ENCODE data around the gene UGT3A2. TPM values are rescaled to one million over a fixed set of nuclear protein-coding genes. Genes with fewer than 3 reads are reported as not detected.
"Not testable (repeated sequence)": the region's sequence is repeated elsewhere in the genome, so short reads cannot be mapped to it uniquely, and the experiment has no call there.

The UGT3A2 gene
- total RNA-seq, 2 experiments from 2014 or later = 0.15 to 0.18 TPM

DNA sequence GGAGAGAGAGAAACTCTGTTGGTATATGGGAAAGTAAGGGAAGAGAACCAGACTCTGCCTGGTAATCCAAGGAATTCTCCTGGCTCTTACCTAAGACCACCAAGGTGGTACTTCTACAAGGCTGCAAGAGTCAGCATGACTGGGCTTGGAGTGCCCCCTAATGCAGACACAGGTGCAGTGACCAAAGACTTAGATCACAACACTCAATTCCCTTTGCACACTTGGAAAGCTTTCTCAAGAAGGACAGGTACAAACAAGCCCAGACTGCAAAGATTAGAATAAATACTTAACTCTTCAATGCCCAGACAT is 25.2 kb downstream of the UGT3A2 start:
- Mint-ChIP-seq H3K27me3 (peaks cover 16% of the 10 kb centered on the region), H3K4me1 (no peaks in the 10 kb centered on the region), H3K9me3 (no peaks in the 10 kb centered on the region), H3K4me3 (no peak overlapping the region), H3K36me3 (ENCODE audit: low read depth) (no peaks in the 10 kb centered on the region), H3K27ac (no peak overlapping the region)
- ChIA-PET CTCF (no interaction called here), POLR2A (no interaction called here)
- no peak for DNase-seq

DNA sequence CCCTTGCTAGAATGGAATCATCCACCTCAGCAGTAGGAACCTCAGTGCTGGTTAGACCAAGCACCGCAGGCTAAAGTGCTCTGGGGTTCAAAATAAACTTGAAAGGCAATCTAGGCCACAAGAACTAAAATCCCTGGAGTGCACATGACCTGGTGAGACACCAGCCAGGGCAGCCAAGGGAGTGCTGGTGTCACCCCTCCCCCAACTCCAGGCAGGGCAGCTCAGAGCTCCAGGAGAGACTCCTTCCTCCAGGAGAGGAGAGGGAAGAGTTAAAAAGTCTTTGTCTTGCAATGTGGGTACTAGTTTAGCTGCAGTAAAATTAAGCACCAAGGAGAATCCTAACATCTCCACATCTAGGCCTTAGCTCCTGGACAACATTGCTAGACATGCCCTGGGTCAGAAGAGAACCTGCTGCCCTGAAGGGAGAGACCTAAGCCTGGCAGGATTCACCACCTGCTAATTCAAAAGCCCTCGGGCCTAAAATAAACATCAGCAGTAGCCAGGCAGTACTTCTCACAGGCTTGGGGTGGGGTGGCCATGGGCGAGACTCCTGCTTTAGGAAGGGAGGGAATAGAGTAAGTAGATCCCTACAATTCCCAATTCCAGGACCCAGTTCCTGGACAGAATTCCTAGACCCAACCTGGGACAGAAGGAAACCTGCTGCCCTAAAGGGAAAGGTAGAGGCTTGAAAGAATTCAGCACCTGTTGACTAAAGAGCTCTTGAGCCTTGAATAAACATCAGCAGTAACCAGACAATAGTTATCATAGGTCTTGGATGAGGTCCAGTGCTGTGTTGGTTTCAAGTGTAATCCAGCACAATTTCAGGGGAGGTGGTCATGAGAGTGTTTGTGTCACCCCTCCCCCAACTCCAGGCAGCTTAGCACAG is 25.8 kb downstream of the UGT3A2 start:
- Mint-ChIP-seq H3K27ac (no peak overlapping the region), H3K36me3 (ENCODE audit: low read depth) (no peaks in the 10 kb centered on the region), H3K4me1 (no peaks in the 10 kb centered on the region), H3K4me3 (no peak overlapping the region), H3K27me3 (peaks cover 16% of the 10 kb centered on the region), H3K9me3 (no peaks in the 10 kb centered on the region)
- CTCF ChIA-PET = no interaction called here
- no peak for DNase-seq
- POLR2A ChIA-PET = no interaction called here

DNA sequence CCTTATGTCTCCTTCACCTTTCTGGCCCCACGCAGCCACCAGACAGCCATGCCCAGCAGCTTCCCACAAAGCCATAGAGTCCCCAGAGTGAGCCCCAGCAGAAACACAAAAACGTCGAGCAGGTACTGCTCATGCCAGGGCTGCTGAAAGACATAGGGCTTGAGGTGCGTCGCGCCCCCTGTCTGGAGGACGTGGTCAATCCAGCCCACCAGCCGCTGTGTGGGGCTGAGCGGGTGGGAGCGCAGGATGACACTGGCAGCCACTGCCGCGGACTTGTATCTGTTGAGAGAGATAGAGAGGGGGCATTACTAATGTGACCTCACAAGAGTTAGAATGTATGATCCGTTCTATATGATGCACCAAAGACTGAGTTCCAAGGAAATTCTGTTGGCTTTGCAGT is 31.0 kb downstream of the UGT3A2 start:
- peaks cover 3% of the 10 kb centered on the region for H3K27me3 Mint-ChIP-seq
- H3K27ac Mint-ChIP-seq = no peak overlapping the region
- no peaks in the 10 kb centered on the region for H3K9me3 Mint-ChIP-seq
- CTCF ChIA-PET = no interaction called here
- no peak overlapping the region for H3K4me3 Mint-ChIP-seq
- POLR2A ChIA-PET = no interaction called here
- DNase-seq = no peak
- no peaks in the 10 kb centered on the region for H3K4me1 Mint-ChIP-seq
- H3K36me3 Mint-ChIP-seq (ENCODE audit: low read depth) = no peaks in the 10 kb centered on the region

DNA sequence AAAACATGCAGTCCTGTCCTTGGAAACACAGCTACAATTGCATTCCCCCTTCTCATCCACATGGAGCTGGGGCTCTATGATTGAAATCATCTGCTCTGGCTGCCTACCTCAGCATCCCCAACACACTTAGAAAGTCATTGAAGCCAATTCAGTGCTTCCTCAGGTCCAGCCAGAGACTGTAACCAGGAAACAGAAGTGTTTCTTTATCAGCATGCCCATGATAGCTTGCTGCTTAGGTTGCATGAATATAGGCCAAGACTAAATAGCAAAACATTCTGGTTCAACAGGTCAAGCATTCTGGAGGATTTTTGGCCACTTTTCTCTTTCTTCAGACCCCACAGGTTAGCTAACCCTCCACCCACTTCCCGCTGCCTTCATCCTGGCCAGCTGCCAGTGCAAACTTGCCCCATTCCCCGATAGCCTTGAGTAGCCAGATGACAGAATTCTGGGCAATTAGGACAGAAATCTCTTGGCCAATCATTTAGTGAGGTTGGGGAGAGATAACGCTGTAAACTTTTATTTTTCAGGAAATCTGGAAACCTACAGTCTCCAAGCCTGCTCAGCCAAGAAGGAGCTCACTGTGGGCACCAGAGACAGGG is 32.0 kb downstream of the UGT3A2 start:
- CTCF ChIA-PET; H3K27ac Mint-ChIP-seq; POLR2A ChIA-PET; H3K4me1 Mint-ChIP-seq; H3K4me3 Mint-ChIP-seq; DNase-seq; H3K36me3 Mint-ChIP-seq (ENCODE audit: low read depth); H3K27me3 Mint-ChIP-seq; H3K9me3 Mint-ChIP-seq: not testable (repeated sequence)

DNA sequence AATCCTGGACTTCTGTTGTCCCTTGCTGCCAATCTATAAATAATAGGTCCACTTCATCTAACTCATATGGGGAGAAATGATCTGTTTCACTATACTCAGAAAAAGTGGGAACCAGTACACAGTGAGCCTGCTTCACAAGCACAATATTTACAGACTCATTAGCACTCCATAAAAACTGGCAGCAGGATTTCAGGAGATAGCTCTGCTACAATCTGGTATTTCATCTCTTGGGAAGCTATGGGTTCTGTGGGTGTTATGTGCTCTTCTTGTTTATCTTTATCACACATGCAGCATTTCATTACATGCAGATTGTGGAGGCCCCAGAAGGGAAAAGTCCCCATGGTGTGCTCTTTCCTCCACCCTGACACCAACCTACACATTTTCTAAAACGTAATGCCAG is 33.2 kb downstream of the UGT3A2 start:
- H3K27me3 Mint-ChIP-seq = peaks cover 3% of the 10 kb centered on the region
- no peaks in the 10 kb centered on the region for H3K9me3 Mint-ChIP-seq
- H3K4me3 Mint-ChIP-seq = no peak overlapping the region
- H3K4me1 Mint-ChIP-seq = no peaks in the 10 kb centered on the region
- CTCF ChIA-PET = no interaction called here
- POLR2A ChIA-PET = no interaction called here
- H3K27ac Mint-ChIP-seq = no peak overlapping the region
- DNase-seq = no peak
- H3K36me3 Mint-ChIP-seq (ENCODE audit: low read depth) = no peaks in the 10 kb centered on the region

DNA sequence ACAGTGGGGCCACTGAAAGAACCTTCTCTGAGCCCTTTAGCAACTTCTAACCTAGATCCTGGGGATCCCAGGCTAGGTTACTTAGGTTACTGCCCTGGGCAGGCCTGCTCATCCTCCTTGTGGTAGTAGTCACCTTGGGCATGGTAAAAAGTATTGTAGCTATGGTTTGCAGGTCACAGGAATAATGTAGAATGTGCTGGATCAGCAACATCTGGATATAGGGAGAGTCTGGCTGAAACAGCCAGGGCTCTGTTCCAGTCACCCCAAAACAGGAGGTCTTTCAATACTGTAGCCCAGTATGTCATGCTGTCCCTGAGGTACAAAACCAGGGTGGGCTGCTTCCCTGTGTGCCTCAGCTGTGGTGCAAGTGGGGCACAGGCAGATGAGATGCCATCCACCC is 33.6 kb downstream of the UGT3A2 start:
- Mint-ChIP-seq H3K4me3 (no peak overlapping the region), H3K4me1 (no peaks in the 10 kb centered on the region)

DNA sequence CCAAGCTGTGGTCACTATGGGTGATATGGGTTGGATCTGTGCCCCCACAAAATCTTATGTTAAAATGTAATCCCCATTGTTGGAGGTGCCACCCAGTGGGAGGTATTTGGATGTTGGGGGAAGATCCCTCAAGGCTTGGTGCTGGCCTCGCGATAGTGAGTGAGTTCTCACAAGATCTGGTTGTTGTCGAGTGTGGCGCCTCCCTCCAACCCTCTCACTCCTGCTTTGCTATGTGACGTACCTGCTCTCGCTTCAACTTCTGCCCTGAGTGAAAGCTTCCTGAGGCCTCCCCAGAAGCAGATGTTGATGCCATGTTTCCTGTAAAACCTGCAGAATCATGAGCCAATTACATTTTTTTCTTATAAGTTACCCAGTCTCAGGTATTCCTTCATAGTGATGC is 35.5 kb downstream of the UGT3A2 start:
- Mint-ChIP-seq H3K36me3 (ENCODE audit: low read depth) (no peaks in the 10 kb centered on the region), H3K9me3 (no peaks in the 10 kb centered on the region), H3K27me3 (peaks cover 2% of the 10 kb centered on the region), H3K4me1 (no peaks in the 10 kb centered on the region), H3K4me3 (no peak overlapping the region), H3K27ac (no peak overlapping the region)
- DNase-seq = no peak
- ChIA-PET POLR2A (no interaction called here), CTCF (no interaction called here)

More for the DNA sequence above, 33.6 kb downstream of the UGT3A2 start:
- H3K9me3 Mint-ChIP-seq = no peaks in the 10 kb centered on the region
- no peak for DNase-seq
- ChIA-PET POLR2A (no interaction called here), CTCF (no interaction called here)
- no peaks in the 10 kb centered on the region for H3K36me3 Mint-ChIP-seq (ENCODE audit: low read depth)
- H3K27ac Mint-ChIP-seq = no peak overlapping the region
- no peaks in the 10 kb centered on the region for H3K27me3 Mint-ChIP-seq

DNA sequence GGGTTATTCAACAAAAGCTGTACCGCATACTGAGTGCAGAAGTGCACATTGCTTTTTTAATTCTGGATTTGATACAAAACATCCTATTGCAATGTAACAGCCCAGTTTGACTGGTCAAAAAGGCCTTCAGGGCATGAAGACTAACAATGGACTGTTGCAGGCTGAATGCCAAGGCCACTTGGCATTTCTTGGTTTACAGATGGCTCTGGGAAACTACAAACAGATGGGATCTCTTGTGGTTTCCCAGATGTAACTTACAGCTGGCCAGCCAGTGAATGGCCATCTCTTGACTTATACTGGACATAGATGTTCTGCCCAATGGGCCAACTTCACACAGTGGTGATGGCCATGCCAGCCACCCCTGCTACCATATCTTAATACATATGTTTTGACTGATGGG is 36.8 kb downstream of the UGT3A2 start:
- Mint-ChIP-seq H3K4me1 (no peaks in the 10 kb centered on the region), H3K9me3 (no peaks in the 10 kb centered on the region), H3K4me3 (no peak overlapping the region), H3K27me3 (peaks cover 2% of the 10 kb centered on the region), H3K27ac (no peak overlapping the region), H3K36me3 (ENCODE audit: low read depth) (no peaks in the 10 kb centered on the region)
- CTCF ChIA-PET = no interaction called here
- no peak for DNase-seq
- POLR2A ChIA-PET = no interaction called here

DNA sequence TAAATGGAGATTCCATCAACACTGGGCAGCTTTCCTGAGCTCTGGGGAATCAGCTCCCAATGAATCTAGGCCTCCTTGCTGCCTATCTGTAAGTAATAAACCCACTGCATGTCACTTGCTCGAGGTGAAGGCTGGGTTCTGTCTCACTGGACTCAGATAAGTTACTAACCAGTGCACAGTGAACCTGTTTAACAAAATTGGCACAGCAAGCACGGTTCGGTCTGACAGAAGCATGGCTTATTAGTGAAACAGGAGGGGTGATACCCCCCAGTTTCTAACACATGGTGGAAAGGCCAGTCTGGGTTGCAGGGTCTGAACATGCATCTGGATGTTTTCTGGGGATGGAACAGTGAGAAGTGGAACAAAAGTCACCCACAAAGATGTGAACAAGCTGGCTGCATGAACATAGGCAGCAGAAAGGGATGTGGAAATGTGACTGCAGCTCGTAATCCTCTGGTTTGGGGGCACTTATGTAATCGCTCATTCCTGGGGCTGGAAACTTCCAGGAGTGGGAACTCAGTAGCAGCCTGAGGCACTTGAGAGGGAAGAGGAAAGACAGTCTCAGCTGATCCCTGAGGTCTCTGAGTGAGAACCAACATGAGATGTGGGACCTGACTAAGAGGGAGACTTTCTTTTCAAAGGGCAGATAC is 37.7 kb downstream of the UGT3A2 start:
- CTCF ChIA-PET = no interaction called here
- no peak for DNase-seq
- no peaks in the 10 kb centered on the region for H3K9me3 Mint-ChIP-seq
- POLR2A ChIA-PET = no interaction called here
- no peak overlapping the region for H3K4me3 Mint-ChIP-seq
- no peaks in the 10 kb centered on the region for H3K4me1 Mint-ChIP-seq
- peaks cover 2% of the 10 kb centered on the region for H3K27me3 Mint-ChIP-seq
- no peaks in the 10 kb centered on the region for H3K36me3 Mint-ChIP-seq (ENCODE audit: low read depth)
- no peak overlapping the region for H3K27ac Mint-ChIP-seq

DNA sequence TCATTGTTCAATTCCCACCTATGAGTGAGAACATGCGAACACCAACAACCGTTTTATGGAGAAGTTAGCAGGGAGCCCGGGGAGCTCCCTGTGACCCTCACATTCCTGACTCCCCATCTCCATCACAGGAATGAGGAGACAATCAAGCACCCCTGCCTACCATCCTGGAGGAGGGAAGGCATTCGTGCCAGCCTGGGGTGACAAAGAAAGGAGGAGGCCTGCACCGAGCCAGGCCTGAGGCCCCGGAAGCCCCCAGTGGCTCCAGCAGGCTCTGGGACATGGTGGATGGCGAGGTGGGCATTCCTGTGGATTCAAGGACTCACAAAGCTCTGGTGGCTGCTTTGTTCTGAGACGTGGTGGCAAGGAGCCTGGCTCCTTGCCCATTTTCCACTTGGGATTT is 39.0 kb downstream of the UGT3A2 start:
- H3K27ac Mint-ChIP-seq = no peak overlapping the region
- no peaks in the 10 kb centered on the region for H3K4me1 Mint-ChIP-seq
- no peak for DNase-seq
- POLR2A ChIA-PET = no interaction called here
- no peaks in the 10 kb centered on the region for H3K36me3 Mint-ChIP-seq (ENCODE audit: low read depth)
- H3K4me3 Mint-ChIP-seq = no peak overlapping the region
- CTCF ChIA-PET = no interaction called here
- H3K9me3 Mint-ChIP-seq = no peaks in the 10 kb centered on the region
- H3K27me3 Mint-ChIP-seq = peaks cover 3% of the 10 kb centered on the region

DNA sequence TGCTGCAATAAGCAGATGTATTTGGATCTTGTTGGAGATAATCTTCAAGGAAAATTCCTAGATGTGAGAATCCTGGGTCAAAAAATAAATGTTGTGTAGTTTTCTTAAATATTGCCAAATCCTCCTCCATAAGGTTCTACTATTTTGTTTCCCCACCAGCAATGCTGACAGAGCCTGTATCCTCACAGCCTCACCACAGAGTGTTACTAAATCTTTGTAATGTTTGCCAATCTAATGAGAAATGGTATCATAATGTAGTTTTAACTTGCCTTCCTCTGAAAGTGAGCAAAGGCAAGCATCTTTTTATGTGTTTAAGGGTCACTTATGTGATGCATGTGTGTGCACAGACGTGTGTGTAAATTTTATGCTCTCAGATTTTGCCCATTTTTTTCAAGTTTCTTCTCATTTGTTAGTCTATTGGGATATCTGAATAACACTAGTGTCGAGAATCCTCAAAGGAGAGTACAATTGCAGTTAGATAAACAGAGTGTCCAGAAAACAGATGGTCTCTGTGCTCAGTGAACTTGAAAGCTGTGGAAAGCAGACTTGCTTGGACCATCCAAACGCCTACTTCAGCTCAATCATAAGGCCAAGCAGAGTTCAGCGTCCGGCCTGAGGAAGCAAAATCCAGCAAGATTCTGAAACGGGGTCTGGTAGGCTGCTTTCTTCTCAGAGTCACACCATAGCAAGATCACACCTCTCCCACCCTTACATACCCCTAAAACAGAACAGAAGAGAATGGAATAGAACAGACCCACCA is 39.8 kb downstream of the UGT3A2 start:
- H3K27me3 Mint-ChIP-seq = peaks cover 3% of the 10 kb centered on the region
- ChIA-PET POLR2A (no interaction called here), CTCF (no interaction called here)
- no peaks in the 10 kb centered on the region for H3K36me3 Mint-ChIP-seq (ENCODE audit: low read depth)
- no peak overlapping the region for H3K4me3 Mint-ChIP-seq
- H3K27ac Mint-ChIP-seq = no peak overlapping the region
- no peaks in the 10 kb centered on the region for H3K4me1 Mint-ChIP-seq
- no peak for DNase-seq
- no peaks in the 10 kb centered on the region for H3K9me3 Mint-ChIP-seq

DNA sequence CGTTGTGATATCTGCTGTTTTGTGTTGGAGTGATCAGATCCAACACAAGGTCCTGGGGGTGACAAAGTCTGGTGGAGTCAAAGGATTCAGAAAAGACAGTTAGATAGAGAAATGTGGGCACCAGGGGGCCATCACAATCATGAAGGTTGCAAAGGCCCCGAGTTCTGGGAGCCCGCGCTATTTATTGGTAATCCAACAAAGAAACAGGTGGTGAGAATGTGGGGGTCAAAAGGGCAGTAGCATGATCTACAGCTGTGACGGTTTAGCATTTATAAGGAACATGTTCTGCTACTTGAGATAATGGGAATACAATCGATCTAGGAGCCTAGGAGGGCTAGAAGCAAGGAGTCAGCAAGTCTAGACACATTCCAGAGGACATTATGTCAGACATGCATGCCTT is 44.4 kb downstream of the UGT3A2 start:
- H3K36me3 Mint-ChIP-seq (ENCODE audit: low read depth); H3K9me3 Mint-ChIP-seq; H3K4me1 Mint-ChIP-seq; CTCF ChIA-PET; H3K27ac Mint-ChIP-seq; DNase-seq; POLR2A ChIA-PET; H3K4me3 Mint-ChIP-seq; H3K27me3 Mint-ChIP-seq: not testable (repeated sequence)

DNA sequence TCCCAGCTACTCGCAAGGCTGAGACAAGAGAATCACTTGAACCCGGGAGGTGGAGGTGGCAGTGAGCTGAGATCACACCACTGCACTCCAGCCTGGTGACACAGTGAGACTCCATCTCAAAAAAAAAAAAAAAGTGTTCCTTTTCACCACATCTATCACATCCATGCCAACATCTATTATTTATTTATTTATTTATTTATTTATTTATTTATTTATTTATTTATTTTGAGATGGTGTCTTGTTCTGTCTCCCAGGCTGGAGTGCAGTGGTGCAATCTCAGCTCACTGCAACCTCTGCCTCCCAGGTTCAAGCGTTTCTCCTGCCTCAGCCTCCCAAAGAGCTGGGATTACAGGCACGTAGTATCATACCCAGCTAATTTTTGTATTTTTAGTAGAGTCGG is 47.1 kb downstream of the UGT3A2 start:
- H3K36me3 Mint-ChIP-seq (ENCODE audit: low read depth); H3K27ac Mint-ChIP-seq; H3K4me3 Mint-ChIP-seq; CTCF ChIA-PET; POLR2A ChIA-PET; H3K9me3 Mint-ChIP-seq; H3K4me1 Mint-ChIP-seq; H3K27me3 Mint-ChIP-seq; DNase-seq: not testable (repeated sequence)

All from activated CD4-positive, alpha-beta memory T cell treated with anti-CD3 and anti-CD28 coated beads, Interleukin-2, amount 10 ng/mL, durations not matched to agents 7 days and 5 days (primary cell).